Erythroblast (primary cell): ENCODE data around the gene APOBEC3A.

Source experiments
- GATA1 ChIP-seq: IDR thresholded peaks from 2 replicates; pipeline ENCODE4 v1.6.1; 2011; ENCODE audit warnings: low read depth, mild to moderate bottlenecking, control low read depth, low read length, moderate library complexity
- POLR2A ChIP-seq: IDR thresholded peaks from 2 replicates; pipeline ENCODE4 v1.6.1; 2011; ENCODE audit warnings: mild to moderate bottlenecking, low read length

GRCh38 chr22:38907767-38908166 is 49.6 kb upstream of the APOBEC3A start:
- TF ChIP-seq POLR2A (no peak), GATA1 (no peak)
